HepG2 (cell line): ENCODE data around the gene HYOU1. TPM values are rescaled to one million over a fixed set of nuclear protein-coding genes. Genes with fewer than 3 reads are reported as not detected.

Source experiments
- E2F5 ChIP-seq: sonication (generic); formaldehyde crosslinking; conservative IDR thresholded peaks from 2 replicates; pipeline ENCODE4 v1.4.0; 2020; ENCODE audit warnings: missing genetic modification reagents
- EP300 ChIP-seq, 3 experiments: sonication (generic) in 1 of 3; formaldehyde crosslinking in 1 of 3; IDR thresholded peaks; 2 replicates each; pipeline versions ENCODE4 v1.5.1 to v1.6.1; 2011 to 2020; ENCODE audit warnings: low read depth in 2 of 3, low read length in 2 of 3, borderline replicate concordance in 1 of 3, improper control_type of control experiment in 1 of 3, mild to moderate bottlenecking in 1 of 3, missing genetic modification reagents in 1 of 3, moderate library complexity in 1 of 3
- FOXP4 ChIP-seq: sonication (generic); formaldehyde crosslinking; IDR thresholded peaks from 2 replicates; pipeline ENCODE4 v1.4.0; 2020; ENCODE audit warnings: missing genetic modification reagents
- LCORL ChIP-seq, 2 experiments: fragments of 450-650 bp in 1 of 2; sonication (generic) in 1 of 2; formaldehyde crosslinking in 1 of 2; IDR thresholded peaks; 2 replicates each; pipeline versions ENCODE4 v1.5.0 to v1.6.1; 2017 to 2020; ENCODE audit warnings: antibody characterized with exemption in 1 of 2, missing genetic modification reagents in 1 of 2
- PITX1 ChIP-seq: sonication (generic); formaldehyde crosslinking; IDR thresholded peaks from 2 replicates; pipeline ENCODE4 v1.5.1; 2020; ENCODE audit warnings: mild to moderate bottlenecking, missing genetic modification reagents
- POGZ ChIP-seq: sonication (generic); formaldehyde crosslinking; IDR thresholded peaks from 2 replicates; pipeline ENCODE4 v1.4.0; 2020; ENCODE audit warnings: mild to moderate bottlenecking, missing genetic modification reagents
- RBM22 ChIP-seq: fragments of 200-400 bp; formaldehyde crosslinking; optimal IDR thresholded peaks from 2 replicates; pipeline ENCODE3; 2017; ENCODE audit warnings: mild to moderate bottlenecking, low read length, moderate library complexity
- RXRB ChIP-seq: IDR thresholded peaks from 2 replicates; pipeline ENCODE4 v1.6.1; 2016; ENCODE audit warnings: borderline replicate concordance, missing genetic modification reagents, missing compliant biosample characterization
- ZSCAN9 ChIP-seq: IDR thresholded peaks from 2 replicates; pipeline ENCODE4 v1.6.1; 2016; ENCODE audit warnings: borderline replicate concordance
- polyA plus RNA-seq, 8 experiments: library from polyadenylated mRNA; depleted of rRNA in 3 of 8; stranded (reverse) in 7 of 8; unstranded in 1 of 8; fragments of >200 nt; fragmentation: Illumina TruSeq in 4 of 8; extraction: Trizol in 4 of 8; gene quantifications; 2 replicates each; pipeline versions ENCODE4 v1.2.1 to v1.2.3, GENCODE V29; 2011 to 2016; ENCODE audit warnings: low read depth in 4 of 8, missing spikeins in 1 of 8, mixed read lengths in 1 of 8; ENCODE audit not compliant: insufficient read depth in 1 of 8
- total RNA-seq, 5 experiments: library from RNA; depleted of rRNA; stranded (reverse); fragments of >200 nt; fragmentation: Illumina TruSeq; extraction: Trizol; gene quantifications; 2 replicates each; pipeline ENCODE4 v1.2.3, GENCODE V29; 2016; ENCODE audit warnings: low read depth in 1 of 5
- TF ChIP-seq, protein P1 (sequence below), 2 experiments: fragments of 450-650 bp in 1 of 2; sonication (generic) in 1 of 2; formaldehyde crosslinking in 1 of 2; IDR thresholded peaks; 2 replicates each; pipeline versions ENCODE4 v1.6.1 to v1.8.0; 2016 to 2022; ENCODE audit warnings: antibody characterized with exemption in 1 of 2, mild to moderate bottlenecking in 1 of 2, missing genetic modification reagents in 1 of 2

Gene HYOU1
- total and polyA plus RNA-seq, 2 of the 13 experiments (the other 11 are each of a cell fraction or from before 2014, with no cell fraction given): 127 to 155 TPM

- TF ChIP-seq RXRB (CRISPR knock-in tag): peak; percentile 44; the same call in 1 of the 2 replicates
- TF ChIP-seq ZSCAN9 (CRISPR knock-in tag): peak; percentile 45; the same call in 1 of the 2 replicates
- 0 out of 2 replicates have a peak, but pooled peaks have one; percentile 15 for TF ChIP-seq POGZ
- TF ChIP-seq EP300 (IDR thresholded peaks at IDR 0.05; ENCODE audit: low read depth in 2 of 2, low read length in 2 of 2): peak in 1 of 2 experiments; percentile 20; a peak in 1 of 4 replicates
- no peak for TF ChIP-seq EP300 (CRISPR knock-in tag; IDR thresholded peaks at IDR 0.05; ENCODE audit: borderline replicate concordance)
- TF ChIP-seq LCORL (IDR thresholded peaks at IDR 0.05): no peak
- TF ChIP-seq LCORL (CRISPR knock-in tag; IDR thresholded peaks at IDR 0.05): peak; percentile 68; the same call in 1 of the 2 replicates
- TF ChIP-seq PITX1 (CRISPR knock-in tag): peak; percentile 62; the same call in 1 of the 2 replicates
- TF ChIP-seq, protein P1, sequence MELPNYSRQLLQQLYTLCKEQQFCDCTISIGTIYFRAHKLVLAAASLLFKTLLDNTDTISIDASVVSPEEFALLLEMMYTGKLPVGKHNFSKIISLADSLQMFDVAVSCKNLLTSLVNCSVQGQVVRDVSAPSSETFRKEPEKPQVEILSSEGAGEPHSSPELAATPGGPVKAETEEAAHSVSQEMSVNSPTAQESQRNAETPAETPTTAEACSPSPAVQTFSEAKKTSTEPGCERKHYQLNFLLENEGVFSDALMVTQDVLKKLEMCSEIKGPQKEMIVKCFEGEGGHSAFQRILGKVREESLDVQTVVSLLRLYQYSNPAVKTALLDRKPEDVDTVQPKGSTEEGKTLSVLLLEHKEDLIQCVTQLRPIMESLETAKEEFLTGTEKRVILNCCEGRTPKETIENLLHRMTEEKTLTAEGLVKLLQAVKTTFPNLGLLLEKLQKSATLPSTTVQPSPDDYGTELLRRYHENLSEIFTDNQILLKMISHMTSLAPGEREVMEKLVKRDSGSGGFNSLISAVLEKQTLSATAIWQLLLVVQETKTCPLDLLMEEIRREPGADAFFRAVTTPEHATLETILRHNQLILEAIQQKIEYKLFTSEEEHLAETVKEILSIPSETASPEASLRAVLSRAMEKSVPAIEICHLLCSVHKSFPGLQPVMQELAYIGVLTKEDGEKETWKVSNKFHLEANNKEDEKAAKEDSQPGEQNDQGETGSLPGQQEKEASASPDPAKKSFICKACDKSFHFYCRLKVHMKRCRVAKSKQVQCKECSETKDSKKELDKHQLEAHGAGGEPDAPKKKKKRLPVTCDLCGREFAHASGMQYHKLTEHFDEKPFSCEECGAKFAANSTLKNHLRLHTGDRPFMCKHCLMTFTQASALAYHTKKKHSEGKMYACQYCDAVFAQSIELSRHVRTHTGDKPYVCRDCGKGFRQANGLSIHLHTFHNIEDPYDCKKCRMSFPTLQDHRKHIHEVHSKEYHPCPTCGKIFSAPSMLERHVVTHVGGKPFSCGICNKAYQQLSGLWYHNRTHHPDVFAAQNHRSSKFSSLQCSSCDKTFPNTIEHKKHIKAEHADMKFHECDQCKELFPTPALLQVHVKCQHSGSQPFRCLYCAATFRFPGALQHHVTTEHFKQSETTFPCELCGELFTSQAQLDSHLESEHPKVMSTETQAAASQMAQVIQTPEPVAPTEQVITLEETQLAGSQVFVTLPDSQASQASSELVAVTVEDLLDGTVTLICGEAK (IDR thresholded peaks at IDR 0.05): no peak
- TF ChIP-seq, protein P1 (CRISPR knock-in tag; IDR thresholded peaks at IDR 0.05): peak; percentile 33
- 0 out of 2 replicates have a peak, but pooled peaks have one; percentile 14 for TF ChIP-seq FOXP4 (CRISPR knock-in tag)
- TF ChIP-seq E2F5 (CRISPR knock-in tag): peak; percentile 62; the same call in 1 of the 2 replicates
- no peak for TF ChIP-seq RBM22
These were observed 10.6 kb upstream of the HYOU1 start, which contains the start of gene VPS11 (continued) for GRCh38 chr11:119067371-119068222.
